NCI-H524 (cell line): ENCODE results near the gene TMEM18.

Experiments used
- DNase-seq, 2 experiments: peaks; one replicate each; lab custom pipeline; 2025; lab: John Stamatoyannopoulos, UW

Gene TMEM18

GRCh38 chr2:618005-618404 is 59.2 kb downstream of the TMEM18 start:
- DNase-seq, result no peak
